Subcutaneous abdominal adipose tissue (tissue), 5 donors: Measurements from ENCODE around the gene AHNAK.
"Not testable (repeated sequence)": the region's sequence is repeated elsewhere in the genome, so short reads cannot be mapped to it uniquely, and the experiment has no call there.

ENCODE experiments used
- H3K27ac ChIP-seq: one replicate; pipeline ENCODE4 v1.7.0; 2013; ENCODE audit warnings: low read depth, mild to moderate bottlenecking, inconsistent platforms, low read length, moderate library complexity
- H3K27me3 ChIP-seq, 5 donors: one replicate each; pipeline ENCODE4 v1.7.0; 2013; ENCODE audit warnings: low read length in 5 of 5, inconsistent platforms in 1 of 5; ENCODE audit not compliant: control insufficient read depth in 5 of 5, insufficient read depth in 4 of 5
- H3K36me3 ChIP-seq, 5 donors: one replicate each; pipeline ENCODE4 v1.7.0; 2013; ENCODE audit warnings: low read length in 5 of 5; ENCODE audit not compliant: control insufficient read depth in 5 of 5, insufficient read depth in 5 of 5
- H3K4me1 ChIP-seq, 5 donors: one replicate each; pipeline ENCODE4 v1.7.0; 2013; ENCODE audit warnings: low read length in 5 of 5, mild to moderate bottlenecking in 3 of 5, moderate library complexity in 1 of 5; ENCODE audit not compliant: control insufficient read depth in 5 of 5, insufficient read depth in 5 of 5
- H3K4me3 ChIP-seq, 5 donors: one replicate each; pipeline ENCODE4 v1.7.0; 2013; ENCODE audit warnings: low read length in 5 of 5, low read depth in 1 of 5
- H3K9ac ChIP-seq, 5 donors: one replicate each; pipeline ENCODE4 v1.7.0; 2013; ENCODE audit warnings: low read length in 5 of 5, mild to moderate bottlenecking in 4 of 5, moderate library complexity in 3 of 5
- H3K9me3 ChIP-seq, 5 donors: one replicate each; pipeline ENCODE4 v1.7.0; 2013; ENCODE audit warnings: low read length in 5 of 5; ENCODE audit not compliant: control insufficient read depth in 5 of 5
- donor health status: healthy.
- donor health status: healthy.
- donor health status: healthy.
- donor health status: healthy.
- donor health status: healthy.

The AHNAK gene

DNA sequence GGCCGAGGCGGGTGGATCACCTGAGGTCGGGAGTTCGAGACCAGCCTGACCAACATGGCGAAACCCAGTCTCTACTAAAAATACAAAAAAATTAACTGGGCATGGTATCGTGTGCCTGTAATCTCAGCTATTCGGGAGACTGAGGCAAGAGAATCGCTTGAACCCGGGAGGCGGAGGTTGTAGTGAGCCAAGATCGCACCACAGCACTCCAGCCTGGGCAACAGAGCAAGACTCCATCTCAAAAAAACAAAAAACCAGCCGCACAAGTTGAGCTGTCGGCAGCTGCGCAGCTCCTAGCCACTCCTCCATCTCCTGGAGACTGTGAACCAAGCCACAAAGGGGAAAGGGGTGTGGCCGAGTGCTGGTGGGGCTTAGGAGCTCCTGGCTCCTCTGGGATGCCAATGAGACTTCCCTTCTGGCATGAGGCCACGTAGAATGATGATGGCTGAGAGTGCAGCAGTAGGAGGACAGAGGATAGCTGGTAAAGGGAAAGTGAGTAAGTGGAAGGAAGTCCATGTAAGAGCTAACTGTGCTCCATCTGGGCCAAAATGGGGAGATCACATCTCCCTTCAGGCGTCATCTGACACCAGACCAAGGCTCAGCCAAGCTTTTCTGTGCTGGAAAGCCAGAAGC lies 47.2 kb downstream of the AHNAK start:
- H3K9ac ChIP-seq, H3K9me3 ChIP-seq, H3K4me3 ChIP-seq, H3K27me3 ChIP-seq, H3K36me3 ChIP-seq: not testable (repeated sequence)
- Histone ChIP-seq H3K4me1 (peaks cover 12 to 57% (median 43%) of the 10 kb centered on the region in 5 donors), H3K27ac (peak overlapping the region; percentile 86)

DNA sequence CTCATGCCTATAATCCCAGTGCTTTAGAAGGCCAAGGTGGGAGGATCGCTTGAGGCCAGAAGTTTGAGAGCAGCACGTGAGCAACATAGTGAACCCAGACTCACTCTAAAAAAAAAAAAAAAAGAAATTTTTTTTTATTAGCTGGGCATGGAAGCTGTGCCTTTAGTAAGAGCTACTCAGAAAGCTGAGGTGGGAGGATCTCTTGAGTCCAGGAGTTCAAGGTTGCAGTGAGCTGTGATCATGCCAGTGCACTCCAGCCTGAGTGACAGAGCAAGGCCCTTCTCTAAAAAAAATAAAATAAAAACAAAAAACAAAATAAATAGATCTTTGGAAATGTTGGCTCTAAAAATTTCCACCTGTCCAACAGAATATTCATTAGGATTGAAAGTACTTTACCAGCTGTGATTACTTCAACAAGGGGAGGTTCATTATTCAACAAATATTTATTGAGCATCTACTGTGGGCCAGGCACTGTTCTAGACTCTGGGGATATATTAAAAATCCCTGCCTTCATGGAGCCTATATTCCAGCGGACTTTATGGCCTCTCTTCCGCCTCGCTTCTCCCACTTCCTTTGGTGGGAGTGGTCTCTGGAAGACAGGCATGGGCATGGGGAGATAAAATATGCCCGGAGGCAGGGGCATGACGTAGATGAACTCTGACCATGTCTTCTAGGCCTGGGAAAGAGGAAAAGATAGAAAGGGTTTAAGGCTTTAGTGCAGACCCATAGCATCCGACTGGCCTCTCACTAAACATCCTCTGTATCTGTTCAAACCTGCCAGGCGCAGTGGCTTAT lies 47.9 kb downstream of the AHNAK start:
- Histone ChIP-seq H3K9ac (no peak overlapping the region), H3K27ac (peak overlapping the region; percentile 30), H3K4me1 (peaks cover 12 to 57% (median 43%) of the 10 kb centered on the region in 5 donors), H3K9me3 (no peaks in the 10 kb centered on the region), H3K4me3 (no peak overlapping the region), H3K36me3 (no peaks in the 10 kb centered on the region), H3K27me3 (no peaks in the 10 kb centered on the region)

- Histone ChIP-seq H3K27me3 (no peaks in the 10 kb centered on the region), H3K36me3 (no peaks in the 10 kb centered on the region), H3K9me3 (no peaks in the 10 kb centered on the region), H3K4me3 (no peak overlapping the region), H3K27ac (peak overlapping the region; percentile 32), H3K9ac (no peak overlapping the region), H3K4me1 (peaks cover 12 to 56% (median 41%) of the 10 kb centered on the region in 5 donors)
Measured at GRCh38 chr11:62498031-62498430, 48.6 kb downstream of the AHNAK start.

DNA sequence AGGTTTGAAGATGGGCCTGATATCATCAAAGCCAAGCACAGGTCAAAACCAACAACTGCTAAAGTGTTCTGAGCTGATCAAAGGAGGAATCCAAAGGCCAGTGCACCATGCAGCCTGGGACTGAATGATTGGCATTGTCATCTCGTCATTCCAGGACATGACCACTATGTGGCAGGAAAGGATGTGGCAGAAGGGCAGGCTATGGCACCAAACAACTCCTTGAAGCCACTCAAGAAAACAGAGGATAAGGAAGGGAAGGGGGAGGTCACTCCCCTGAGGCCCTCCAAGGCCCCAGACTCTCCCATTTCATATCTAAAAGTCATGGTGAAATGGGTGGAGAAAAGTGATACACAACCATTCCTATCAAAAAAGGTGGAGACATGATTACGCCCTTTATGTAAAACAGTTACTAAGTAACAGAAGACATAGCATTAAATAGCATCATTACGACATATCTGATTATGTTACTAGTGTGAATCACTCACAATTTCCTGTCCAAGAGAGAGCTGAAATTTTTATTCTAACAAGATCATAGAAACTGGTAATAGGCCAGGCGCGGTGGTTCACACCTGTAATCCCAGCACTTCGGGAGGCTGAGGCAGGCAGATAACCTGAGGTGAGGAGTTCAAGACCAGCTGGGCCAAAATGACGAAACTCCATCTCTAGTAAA lies 49.3 kb downstream of the AHNAK start:
- H3K4me3 ChIP-seq, result no peak overlapping the region
- H3K27ac ChIP-seq, result peak overlapping the region; percentile 32
- no peaks in the 10 kb centered on the region for H3K27me3 ChIP-seq
- H3K9me3 ChIP-seq, result no peaks in the 10 kb centered on the region
- no peaks in the 10 kb centered on the region for H3K36me3 ChIP-seq
- no peak overlapping the region for H3K9ac ChIP-seq
- peaks cover 12 to 49% (median 34%) of the 10 kb centered on the region in 5 donors for H3K4me1 ChIP-seq

- H3K4me3 ChIP-seq, result no peak overlapping the region
- H3K4me1 ChIP-seq, result peaks cover 8 to 43% (median 28%) of the 10 kb centered on the region in 5 donors
- no peaks in the 10 kb centered on the region for H3K36me3 ChIP-seq
- peak overlapping the region; percentile 32 for H3K27ac ChIP-seq
- no peaks in the 10 kb centered on the region for H3K9me3 ChIP-seq
- no peaks in the 10 kb centered on the region for H3K27me3 ChIP-seq
- no peak overlapping the region for H3K9ac ChIP-seq
Measured at GRCh38 chr11:62496676-62497075, 49.9 kb downstream of the AHNAK start.

DNA sequence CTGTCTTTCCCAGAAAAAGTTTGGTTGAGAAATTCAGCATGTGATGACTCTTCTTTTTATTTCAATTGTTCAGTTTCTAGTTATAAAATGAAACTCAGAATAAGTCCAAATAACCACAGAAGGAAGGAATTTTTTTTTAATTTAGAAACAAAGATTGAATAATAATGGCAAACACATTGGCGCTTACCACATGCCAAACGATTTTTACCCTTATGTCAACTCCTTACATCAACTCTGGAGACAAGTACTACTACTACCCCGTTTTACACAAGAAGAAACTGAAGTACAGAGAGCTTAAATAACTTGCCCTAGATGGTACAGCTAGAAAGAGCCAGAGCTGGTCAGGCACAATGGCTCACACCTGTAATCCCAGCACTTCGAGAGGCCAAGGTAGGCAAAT lies 52.4 kb downstream of the AHNAK start:
- H3K4me3 ChIP-seq, result no peak overlapping the region
- H3K9ac ChIP-seq, result no peak overlapping the region
- H3K4me1 ChIP-seq, result peaks cover 2 to 19% (median 11%) of the 10 kb centered on the region in 5 donors
- H3K27me3 ChIP-seq, result no peaks in the 10 kb centered on the region
- H3K36me3 ChIP-seq, result peaks cover 0 to 5% (median 3%) of the 10 kb centered on the region in 5 donors
- H3K27ac ChIP-seq, result no peak overlapping the region
- H3K9me3 ChIP-seq, result no peaks in the 10 kb centered on the region

DNA sequence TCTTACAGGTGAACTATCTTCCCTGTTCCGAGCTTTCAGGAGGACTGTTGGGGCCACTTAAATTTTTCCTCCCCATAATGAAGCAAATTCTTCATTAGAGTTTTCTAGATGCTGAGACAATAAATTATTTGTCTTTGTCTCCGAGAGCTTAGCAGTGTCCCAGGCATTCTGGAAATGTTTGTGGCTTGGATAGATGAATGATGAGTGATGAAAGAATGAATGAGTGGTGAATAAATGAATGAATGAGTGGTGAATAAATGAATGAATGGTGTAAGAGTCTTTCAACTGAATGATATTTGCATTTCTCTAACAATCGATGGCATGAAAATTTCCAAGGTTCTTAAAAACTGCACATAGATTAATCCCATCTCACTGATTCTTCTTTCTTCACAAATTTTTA lies 52.8 kb downstream of the AHNAK start:
- no peaks in the 10 kb centered on the region for H3K9me3 ChIP-seq
- H3K4me1 ChIP-seq, result peaks cover 2 to 17% (median 11%) of the 10 kb centered on the region in 5 donors
- no peak overlapping the region for H3K9ac ChIP-seq
- H3K27ac ChIP-seq, result no peak overlapping the region
- H3K27me3 ChIP-seq, result no peaks in the 10 kb centered on the region
- H3K4me3 ChIP-seq, result no peak overlapping the region
- peaks cover 0 to 5% (median 3%) of the 10 kb centered on the region in 5 donors for H3K36me3 ChIP-seq

- Histone ChIP-seq H3K9ac (no peak overlapping the region), H3K27me3 (no peaks in the 10 kb centered on the region), H3K4me1 (peaks cover 0 to 29% (median 18%) of the 10 kb centered on the region in 5 donors), H3K36me3 (peaks cover 0 to 5% (median 3%) of the 10 kb centered on the region in 5 donors), H3K27ac (no peak overlapping the region), H3K4me3 (no peak overlapping the region), H3K9me3 (no peaks in the 10 kb centered on the region)
Measured at GRCh38 chr11:62492586-62492985, 54.0 kb downstream of the AHNAK start.

- Histone ChIP-seq H3K4me1 (peaks cover 0 to 23% (median 17%) of the 10 kb centered on the region in 5 donors), H3K36me3 (peaks cover 0 to 5% (median 3%) of the 10 kb centered on the region in 5 donors), H3K4me3 (no peak overlapping the region), H3K27me3 (no peaks in the 10 kb centered on the region), H3K9me3 (no peaks in the 10 kb centered on the region), H3K9ac (no peak overlapping the region), H3K27ac (no peak overlapping the region)
Measured at GRCh38 chr11:62491571-62492329, 54.9 kb downstream of the AHNAK start.
